IPS DF 19.7 (cell line): Measurements from ENCODE around the gene CHL1.
"Not testable (repeated sequence)": the region's sequence is repeated elsewhere in the genome, so short reads cannot be mapped to it uniquely, and the experiment has no call there.

Source experiments
- DNase-seq: peaks from one replicate; pipeline ENCODE4 v3.0.0-alpha.2; 2013; ENCODE audit warnings: low read depth, low spot score

The CHL1 gene

GRCh38 chr3:331881-332280 lies 135.3 kb downstream of the CHL1 start:
- no peak for DNase-seq

DNA sequence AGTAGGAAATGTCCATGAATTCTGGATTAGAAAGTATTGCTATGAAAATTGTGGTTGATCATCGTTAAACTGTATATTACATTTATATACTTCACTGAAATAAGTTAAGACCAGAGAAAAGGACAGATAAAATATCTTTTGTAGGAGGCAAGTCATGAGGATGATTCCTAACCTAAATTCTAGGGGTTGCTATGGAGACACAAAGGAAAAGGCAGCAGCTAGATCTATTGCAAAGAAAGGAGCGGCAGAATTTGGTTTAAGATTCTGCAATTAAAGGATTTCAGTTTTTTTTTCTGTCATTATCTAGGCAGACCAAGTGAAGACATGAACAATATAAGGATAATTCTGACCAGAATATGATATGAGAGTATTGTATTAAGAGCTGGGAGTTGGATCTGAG lies 136.1 kb downstream of the CHL1 start:
- DNase-seq = no peak

DNA sequence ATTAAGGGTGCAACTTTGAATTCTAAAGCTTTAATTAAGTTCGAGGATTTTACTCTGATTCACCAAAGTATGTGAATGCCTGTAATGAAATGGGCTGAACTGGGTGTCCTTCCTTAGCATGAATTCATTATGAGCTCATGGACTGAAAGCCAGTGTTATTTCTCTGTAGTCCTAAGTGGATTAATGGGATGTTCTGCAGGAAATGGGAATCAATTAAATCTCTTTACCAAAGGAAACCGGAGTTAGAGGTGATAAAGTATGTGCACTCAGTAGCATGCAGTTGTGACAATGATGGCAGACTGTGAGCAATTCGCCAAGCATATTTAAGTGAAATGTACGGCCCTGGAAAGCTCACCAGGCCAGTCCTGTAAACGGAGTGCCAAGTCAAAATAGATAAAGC lies 138.7 kb downstream of the CHL1 start:
- DNase-seq = no peak

GRCh38 chr3:339351-339750 lies 142.8 kb downstream of the CHL1 start:
- no peak for DNase-seq

GRCh38 chr3:341998-342397 lies 145.4 kb downstream of the CHL1 start:
- no peak for DNase-seq

GRCh38 chr3:346186-346585 lies 149.6 kb downstream of the CHL1 start:
- no peak for DNase-seq

- no peak for DNase-seq
These were observed 151.0 kb downstream of the CHL1 start for GRCh38 chr3:347581-347980.

DNA sequence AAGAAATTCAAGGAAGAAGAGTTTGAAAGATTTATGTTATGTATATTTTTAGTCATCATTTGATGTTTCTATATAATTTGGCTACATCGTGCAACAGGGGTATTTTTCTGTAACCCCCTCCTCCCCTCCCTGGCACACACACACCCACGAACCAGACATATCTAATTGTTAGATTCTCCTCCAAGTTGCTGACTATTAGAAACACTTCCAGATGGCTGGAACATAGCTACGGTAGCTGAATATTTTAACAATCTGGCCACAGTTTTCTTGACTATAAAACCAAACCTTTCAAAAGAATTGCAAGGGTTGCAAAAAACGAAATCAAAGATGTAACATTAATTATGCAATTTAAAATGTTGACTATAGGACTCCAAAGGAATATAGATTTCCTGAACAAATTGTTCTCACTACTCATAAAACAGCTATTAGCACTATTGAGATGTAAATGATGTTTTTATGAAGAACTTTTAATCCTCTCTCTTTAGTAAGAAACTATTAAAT lies 154.4 kb downstream of the CHL1 start:
- no peak for DNase-seq

DNA sequence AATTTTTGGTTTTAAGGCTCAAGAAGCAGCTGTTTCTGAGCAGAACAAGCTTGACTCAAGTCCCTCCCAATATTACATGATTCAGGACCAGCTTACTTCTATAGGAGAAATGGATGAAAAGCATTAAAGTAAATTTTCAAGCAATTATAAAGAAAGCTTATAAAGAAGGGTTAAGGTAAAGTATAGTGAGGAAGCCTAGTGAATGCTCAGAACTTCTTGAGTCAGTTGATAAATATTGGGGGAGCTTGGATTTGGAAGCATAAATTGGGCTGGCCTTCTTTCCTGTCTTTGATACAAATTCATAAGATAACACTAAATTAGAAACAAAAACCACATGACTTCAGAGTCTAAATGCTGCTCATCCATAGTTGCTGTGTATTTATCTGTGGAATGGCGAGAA lies 156.0 kb downstream of the CHL1 start:
- no peak for DNase-seq

- DNase-seq = no peak
These were observed 156.7 kb downstream of the CHL1 start for GRCh38 chr3:353191-353739.

GRCh38 chr3:354432-354831 lies 157.9 kb downstream of the CHL1 start:
- no peak for DNase-seq

- no peak for DNase-seq
These were observed 159.1 kb downstream of the CHL1 start for GRCh38 chr3:355622-356021.

GRCh38 chr3:356952-357351 lies 160.4 kb downstream of the CHL1 start:
- DNase-seq = no peak

DNA sequence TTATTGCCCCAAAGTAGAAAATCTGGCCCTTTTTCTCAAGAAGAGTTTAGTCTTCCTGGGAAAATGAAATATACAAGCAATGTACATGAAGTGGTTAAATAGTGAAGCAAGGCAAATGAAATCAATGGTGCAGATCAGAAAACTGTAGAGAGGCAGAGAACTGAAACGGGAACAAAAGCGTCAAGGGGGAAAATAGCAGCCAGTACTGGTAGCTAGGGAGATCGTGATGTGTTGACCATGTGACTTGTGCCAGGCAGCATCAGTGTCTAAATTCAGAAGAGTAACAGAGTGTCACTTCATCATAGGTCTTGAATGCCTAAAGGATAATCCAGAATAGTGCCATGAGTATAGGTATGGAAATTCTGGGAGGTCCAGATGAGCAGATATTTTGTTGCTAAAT lies 163.1 kb downstream of the CHL1 start:
- no peak for DNase-seq

DNA sequence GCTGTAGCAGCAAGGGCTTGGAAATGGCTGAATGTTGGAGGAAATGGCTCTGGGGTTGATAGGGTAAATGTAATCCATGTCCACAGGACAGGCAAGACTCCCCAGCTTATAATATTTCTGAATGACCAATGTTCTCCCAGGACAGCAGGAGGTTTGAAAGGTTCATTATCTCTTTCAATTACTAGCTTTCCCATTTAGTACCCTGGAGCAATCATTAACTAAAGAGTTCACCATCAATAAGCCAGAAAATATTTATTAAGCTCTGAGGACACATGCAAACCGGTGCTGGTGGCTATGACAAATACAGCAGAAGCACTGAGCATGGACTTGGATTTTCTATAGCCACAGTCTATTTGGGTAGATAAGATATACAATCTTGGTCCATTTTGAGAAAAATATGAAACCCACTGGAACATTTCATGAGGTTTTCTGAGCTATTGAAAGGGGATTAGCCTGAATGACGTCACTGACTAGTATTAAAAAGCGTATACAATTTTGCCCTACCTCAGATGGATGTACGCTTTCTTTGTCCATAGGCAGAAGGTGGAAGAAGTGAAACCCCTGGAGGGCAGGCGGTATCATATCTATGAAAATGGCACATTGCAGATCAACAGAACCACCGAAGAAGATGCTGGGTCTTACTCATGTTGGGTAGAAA lies 166.2 kb downstream of the CHL1 start:
- DNase-seq = no peak

- DNase-seq = no peak
These were observed 167.7 kb downstream of the CHL1 start for GRCh38 chr3:364287-364686.

- DNase-seq = no peak
These were observed 168.7 kb downstream of the CHL1 start for GRCh38 chr3:365268-365667.

GRCh38 chr3:366253-366652 lies 169.7 kb downstream of the CHL1 start:
- DNase-seq = not testable (repeated sequence)

- DNase-seq = no peak
These were observed 176.7 kb downstream of the CHL1 start for GRCh38 chr3:373193-373779.

DNA sequence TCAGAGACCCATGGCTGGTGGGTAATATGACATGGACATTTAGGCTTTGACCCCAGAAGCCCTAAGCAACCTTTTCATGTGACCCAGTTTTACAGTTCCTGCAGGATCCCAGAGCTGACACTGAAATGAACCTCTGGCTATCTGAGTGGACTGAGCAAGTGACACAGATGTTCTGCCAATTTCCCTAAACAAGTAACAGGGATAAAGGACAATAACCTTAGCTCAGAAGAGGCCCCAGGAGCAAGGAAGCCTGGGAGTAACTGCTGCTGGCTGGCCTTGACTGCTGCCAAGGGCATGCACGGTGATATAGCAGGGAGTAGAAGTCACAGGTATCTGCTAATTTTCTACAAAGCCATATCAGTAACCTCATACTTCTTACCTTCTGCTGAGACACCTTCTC lies 177.9 kb downstream of the CHL1 start:
- DNase-seq = no peak

- DNase-seq = no peak
These were observed 180.6 kb downstream of the CHL1 start for GRCh38 chr3:377158-377561.

DNA sequence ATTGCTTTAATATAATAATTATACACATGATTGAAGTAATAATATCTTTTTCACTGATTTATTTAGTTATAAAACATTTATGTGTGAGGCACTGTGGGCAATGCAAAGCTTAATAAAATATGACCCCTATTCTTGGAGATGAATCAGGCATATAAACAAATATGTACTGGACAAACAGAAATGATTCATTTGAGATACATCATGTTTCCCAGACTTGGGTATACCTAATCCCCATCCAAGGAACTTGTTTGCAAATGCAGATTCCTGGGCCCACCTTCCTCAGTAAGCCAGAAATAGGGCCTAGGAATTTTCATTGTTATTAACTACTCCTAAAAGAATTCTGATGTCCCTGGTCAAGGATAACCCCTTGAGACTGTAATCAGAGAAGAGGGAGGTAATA lies 184.2 kb downstream of the CHL1 start:
- no peak for DNase-seq

DNA sequence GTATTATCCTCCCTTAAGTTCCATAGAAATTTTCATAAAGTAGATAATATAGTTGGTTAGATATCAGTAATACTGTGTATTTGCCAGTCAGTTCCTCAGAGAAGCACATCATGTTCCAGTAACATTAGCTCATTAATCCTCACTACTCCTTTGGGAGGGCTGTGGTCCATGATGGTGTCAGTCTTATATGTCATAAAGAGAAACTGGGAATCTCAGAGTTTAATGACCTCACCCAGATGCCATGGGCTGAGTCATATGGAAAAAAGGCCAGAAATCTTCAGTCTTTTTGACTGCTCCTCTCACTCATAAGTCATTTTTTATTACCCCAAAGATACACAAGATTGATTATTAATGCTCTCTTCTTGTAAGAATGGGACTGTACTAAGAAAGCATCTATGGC lies 188.6 kb downstream of the CHL1 start:
- no peak for DNase-seq
